Measurements from ENCODE around the gene CRACR2A. TPM values are rescaled to one million over a fixed set of nuclear protein-coding genes. Genes with fewer than 3 reads are reported as not detected.

Gene CRACR2A, protein sequence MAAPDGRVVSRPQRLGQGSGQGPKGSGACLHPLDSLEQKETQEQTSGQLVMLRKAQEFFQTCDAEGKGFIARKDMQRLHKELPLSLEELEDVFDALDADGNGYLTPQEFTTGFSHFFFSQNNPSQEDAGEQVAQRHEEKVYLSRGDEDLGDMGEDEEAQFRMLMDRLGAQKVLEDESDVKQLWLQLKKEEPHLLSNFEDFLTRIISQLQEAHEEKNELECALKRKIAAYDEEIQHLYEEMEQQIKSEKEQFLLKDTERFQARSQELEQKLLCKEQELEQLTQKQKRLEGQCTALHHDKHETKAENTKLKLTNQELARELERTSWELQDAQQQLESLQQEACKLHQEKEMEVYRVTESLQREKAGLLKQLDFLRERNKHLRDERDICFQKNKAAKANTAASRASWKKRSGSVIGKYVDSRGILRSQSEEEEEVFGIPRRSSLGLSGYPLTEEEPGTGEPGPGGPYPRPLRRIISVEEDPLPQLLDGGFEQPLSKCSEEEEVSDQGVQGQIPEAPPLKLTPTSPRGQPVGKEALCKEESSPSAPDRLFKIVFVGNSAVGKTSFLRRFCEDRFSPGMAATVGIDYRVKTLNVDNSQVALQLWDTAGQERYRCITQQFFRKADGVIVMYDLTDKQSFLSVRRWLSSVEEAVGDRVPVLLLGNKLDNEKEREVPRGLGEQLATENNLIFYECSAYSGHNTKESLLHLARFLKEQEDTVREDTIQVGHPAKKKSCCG
- total RNA-seq (42.9 TPM), polyA plus RNA-seq (10 to 100 TPM in 3 of 4 donors, 1 to 10 TPM in 1; 8.2 to 13.7 (median 11.3) TPM)

DNA sequence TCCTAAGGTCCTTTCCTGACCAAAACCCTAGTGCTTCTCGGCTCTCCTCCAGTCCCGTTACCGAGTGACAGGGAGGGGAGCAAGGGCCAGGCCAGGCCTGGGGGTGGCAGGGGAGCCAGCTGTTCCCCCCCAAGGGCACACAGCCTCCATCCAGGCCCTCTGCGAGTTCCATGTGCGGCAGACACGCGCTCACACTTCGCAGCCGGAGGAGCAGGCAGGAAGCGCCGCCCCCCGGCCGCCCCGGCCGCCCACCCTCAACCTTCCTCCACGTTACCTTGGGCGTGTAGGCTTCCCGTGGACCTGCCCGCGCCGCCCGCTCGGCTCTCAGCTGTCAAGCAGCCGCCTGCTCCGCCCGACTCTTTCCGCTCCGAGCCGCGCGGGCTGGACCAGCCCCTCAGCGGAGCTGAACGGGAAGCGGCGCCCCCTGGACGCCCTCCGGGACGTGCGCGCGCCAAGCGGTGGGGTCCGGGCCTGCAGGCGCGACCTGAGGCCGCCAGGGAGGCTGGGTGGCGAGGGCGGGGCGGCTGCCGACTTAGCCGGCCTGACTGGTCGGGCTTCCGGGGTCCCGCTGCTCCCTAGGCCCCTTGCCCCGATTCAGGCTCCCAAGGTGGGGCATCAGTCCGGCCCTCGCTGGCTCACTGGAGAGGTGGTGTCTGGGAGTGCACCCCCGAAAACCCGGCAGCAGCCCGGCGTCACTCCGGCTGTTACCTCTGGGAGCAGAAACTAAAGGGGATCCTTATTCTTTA is at the start of gene CRACR2A:
Gene CRACR2A (minus strand): TSS at position 369 of the 746 bp plus-strand sequence. CDS start 56,110 bp downstream, outside the sequence.
- ATAC-seq (ENCODE audit: low read depth in 2 of 2) (peak; percentile 83 to 84), DNase-seq (peak; percentile 77 to 92 (median 83))
- no peaks in the 10 kb centered on the region for H3K36me3 ChIP-seq (ENCODE audit: control insufficient read depth, insufficient read depth, low read length)
- no peaks in the 10 kb centered on the region for H3K9me3 ChIP-seq (ENCODE audit: control insufficient read depth in 2 of 2, low read length in 2 of 2)
- H3K4me3 Mint-ChIP-seq = peak within 1 kb of the TSS; percentile 87 to 95 (median 90)
- H3K4me1 ChIP-seq (ENCODE audit: control insufficient read depth, insufficient read depth, low read length, poor library complexity, severe bottlenecking) = peaks cover 51% of the 10 kb centered on the region
- no peaks in the 10 kb centered on the region for H3K9me3 Mint-ChIP-seq
- H3K36me3 Mint-ChIP-seq = peaks cover 6% of the 10 kb centered on the region
- H3K4me3 ChIP-seq (ENCODE audit: low read depth, low read length) = peak within 1 kb of the TSS; percentile 91
- no peaks in the 10 kb centered on the region for H3K27me3 Mint-ChIP-seq
- H3K27ac Mint-ChIP-seq = peak within 1 kb of the TSS; percentile 94 to 100 (median 98)
- H3K27me3 ChIP-seq (ENCODE audit: control insufficient read depth, insufficient read depth, low read length) = no peaks in the 10 kb centered on the region
- peak within 1 kb of the TSS; percentile 93 for H3K27ac ChIP-seq (ENCODE audit: insufficient read depth, low read length, poor library complexity, severe bottlenecking)
- H3K4me1 Mint-ChIP-seq = peaks cover 26 to 62% (median 50%) of the 10 kb centered on the region in 4 donors

DNA sequence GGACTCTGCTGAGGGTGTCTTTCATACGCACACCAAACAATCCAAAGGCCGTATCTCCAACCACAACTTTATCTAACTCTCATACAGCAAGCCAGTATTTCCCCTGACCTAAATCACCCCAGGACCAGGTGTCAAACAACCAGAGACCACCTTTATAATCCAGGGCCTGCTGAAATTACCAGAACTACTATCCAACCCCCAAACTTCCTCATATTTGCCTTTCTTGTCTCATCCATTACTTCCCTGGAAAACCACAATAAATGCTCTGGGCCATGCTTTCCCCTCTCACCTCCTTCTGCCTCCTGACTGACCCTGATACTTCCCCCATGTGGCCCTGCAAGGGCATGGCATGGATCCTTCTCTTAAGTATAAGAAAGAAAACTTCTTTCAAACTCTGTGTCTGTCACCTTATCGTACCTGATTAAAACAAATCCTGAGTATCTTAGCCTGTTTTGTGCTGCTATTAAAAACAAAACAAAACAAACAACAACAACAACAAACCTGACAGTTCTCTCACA is 44.7 kb upstream of the CRACR2A start:
- no peak overlapping the region for H3K4me3 ChIP-seq (ENCODE audit: low read depth, low read length)
- H3K36me3 ChIP-seq (ENCODE audit: control insufficient read depth, insufficient read depth, low read length) = no peaks in the 10 kb centered on the region
- H3K9me3 Mint-ChIP-seq = peaks cover 0 to 3% (median 0%) of the 10 kb centered on the region in 7 donors
- no peak for ATAC-seq (ENCODE audit: low read depth in 2 of 2)
- H3K27me3 Mint-ChIP-seq = no peaks in the 10 kb centered on the region
- no peaks in the 10 kb centered on the region for H3K4me1 ChIP-seq (ENCODE audit: control insufficient read depth, insufficient read depth, low read length, poor library complexity, severe bottlenecking)
- no peaks in the 10 kb centered on the region for H3K27me3 ChIP-seq (ENCODE audit: control insufficient read depth, insufficient read depth, low read length)
- H3K4me3 Mint-ChIP-seq = no peak overlapping the region
- H3K27ac ChIP-seq (ENCODE audit: insufficient read depth, low read length, poor library complexity, severe bottlenecking) = no peak overlapping the region
- no peaks in the 10 kb centered on the region for H3K4me1 Mint-ChIP-seq
- no peak for DNase-seq
- H3K36me3 Mint-ChIP-seq = peaks cover 19% of the 10 kb centered on the region
- H3K9me3 ChIP-seq (ENCODE audit: control insufficient read depth in 2 of 2, low read length in 2 of 2) = no peaks in the 10 kb centered on the region
- H3K27ac Mint-ChIP-seq = no peak overlapping the region

DNA sequence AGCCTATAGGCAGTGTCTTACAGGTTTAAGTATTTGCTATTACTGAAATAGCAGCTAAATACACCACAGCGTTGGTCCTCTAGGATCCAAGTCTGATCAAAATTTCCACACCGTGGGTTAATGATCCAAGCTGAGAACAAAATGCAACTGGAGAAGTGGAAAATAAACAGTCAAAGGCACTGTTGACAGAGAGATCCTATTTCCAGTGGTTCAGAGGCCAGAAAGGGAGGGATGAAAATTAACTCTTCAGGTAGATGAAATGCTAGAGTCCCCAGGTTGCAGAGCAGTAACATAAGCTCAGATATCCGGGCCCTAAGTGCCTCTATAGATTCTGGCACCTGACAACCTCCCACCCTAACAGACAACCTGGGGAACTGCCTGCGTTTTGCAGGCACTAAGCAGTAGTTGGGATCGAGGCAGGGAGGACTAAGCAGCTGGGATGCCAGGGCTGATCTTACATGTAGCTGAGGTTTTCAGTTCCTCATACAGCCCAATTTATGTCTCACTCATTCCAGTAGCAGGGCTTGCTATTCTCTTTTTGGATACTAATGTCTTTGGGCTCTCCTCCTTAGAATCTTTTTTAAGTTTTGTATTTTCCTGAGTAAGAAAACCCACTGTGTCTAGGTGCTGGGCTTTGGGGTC is 42.7 kb upstream of the CRACR2A start:
- ATAC-seq (ENCODE audit: low read depth in 2 of 2) = no peak
- H3K36me3 Mint-ChIP-seq = peaks cover 21% of the 10 kb centered on the region

DNA sequence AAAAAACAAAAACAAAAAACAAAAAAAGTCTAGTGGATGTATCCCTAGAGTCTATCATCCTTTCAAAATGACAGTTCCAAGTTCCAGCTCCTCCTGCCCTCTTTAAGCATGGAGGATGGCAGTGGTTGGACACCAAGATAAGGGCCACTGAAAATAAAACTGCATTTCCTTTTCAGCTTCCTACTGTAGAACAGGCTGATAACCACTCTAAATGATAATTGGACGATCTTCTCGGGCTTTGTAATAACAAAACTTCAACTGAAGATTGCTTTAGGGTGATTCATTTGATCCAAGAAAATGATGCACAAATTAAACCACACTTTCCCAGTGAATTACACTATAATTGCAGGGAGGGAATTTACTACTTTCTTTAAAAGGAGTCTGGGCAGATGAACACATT is 42.2 kb upstream of the CRACR2A start:
- Histone ChIP-seq H3K9me3 (ENCODE audit: control insufficient read depth in 2 of 2, low read length in 2 of 2) (no peaks in the 10 kb centered on the region), H3K27ac (ENCODE audit: insufficient read depth, low read length, poor library complexity, severe bottlenecking) (no peak overlapping the region), H3K4me1 (ENCODE audit: control insufficient read depth, insufficient read depth, low read length, poor library complexity, severe bottlenecking) (no peaks in the 10 kb centered on the region), H3K27me3 (ENCODE audit: control insufficient read depth, insufficient read depth, low read length) (no peaks in the 10 kb centered on the region), H3K4me3 (ENCODE audit: low read depth, low read length) (no peak overlapping the region), H3K36me3 (ENCODE audit: control insufficient read depth, insufficient read depth, low read length) (no peaks in the 10 kb centered on the region)
- no peaks in the 10 kb centered on the region for H3K27me3 Mint-ChIP-seq
- H3K4me1 Mint-ChIP-seq = no peaks in the 10 kb centered on the region
- ATAC-seq (ENCODE audit: low read depth in 2 of 2) = no peak
- H3K27ac Mint-ChIP-seq = no peak overlapping the region
- peaks cover 21% of the 10 kb centered on the region for H3K36me3 Mint-ChIP-seq
- DNase-seq = no peak
- H3K4me3 Mint-ChIP-seq = no peak overlapping the region
- H3K9me3 Mint-ChIP-seq = peaks cover 0 to 3% (median 0%) of the 10 kb centered on the region in 7 donors

More for the DNA sequence above, 42.7 kb upstream of the CRACR2A start:
- H3K27me3 Mint-ChIP-seq = no peaks in the 10 kb centered on the region
- H3K27ac Mint-ChIP-seq = no peak overlapping the region
- no peaks in the 10 kb centered on the region for H3K4me1 Mint-ChIP-seq
- no peaks in the 10 kb centered on the region for H3K9me3 ChIP-seq (ENCODE audit: control insufficient read depth in 2 of 2, low read length in 2 of 2)
- no peak for DNase-seq
- H3K4me3 Mint-ChIP-seq = no peak overlapping the region
- no peaks in the 10 kb centered on the region for H3K36me3 ChIP-seq (ENCODE audit: control insufficient read depth, insufficient read depth, low read length)
- no peak overlapping the region for H3K27ac ChIP-seq (ENCODE audit: insufficient read depth, low read length, poor library complexity, severe bottlenecking)
- H3K27me3 ChIP-seq (ENCODE audit: control insufficient read depth, insufficient read depth, low read length) = no peaks in the 10 kb centered on the region
- no peak overlapping the region for H3K4me3 ChIP-seq (ENCODE audit: low read depth, low read length)
- peaks cover 0 to 3% (median 0%) of the 10 kb centered on the region in 7 donors for H3K9me3 Mint-ChIP-seq
- H3K4me1 ChIP-seq (ENCODE audit: control insufficient read depth, insufficient read depth, low read length, poor library complexity, severe bottlenecking) = no peaks in the 10 kb centered on the region

DNA sequence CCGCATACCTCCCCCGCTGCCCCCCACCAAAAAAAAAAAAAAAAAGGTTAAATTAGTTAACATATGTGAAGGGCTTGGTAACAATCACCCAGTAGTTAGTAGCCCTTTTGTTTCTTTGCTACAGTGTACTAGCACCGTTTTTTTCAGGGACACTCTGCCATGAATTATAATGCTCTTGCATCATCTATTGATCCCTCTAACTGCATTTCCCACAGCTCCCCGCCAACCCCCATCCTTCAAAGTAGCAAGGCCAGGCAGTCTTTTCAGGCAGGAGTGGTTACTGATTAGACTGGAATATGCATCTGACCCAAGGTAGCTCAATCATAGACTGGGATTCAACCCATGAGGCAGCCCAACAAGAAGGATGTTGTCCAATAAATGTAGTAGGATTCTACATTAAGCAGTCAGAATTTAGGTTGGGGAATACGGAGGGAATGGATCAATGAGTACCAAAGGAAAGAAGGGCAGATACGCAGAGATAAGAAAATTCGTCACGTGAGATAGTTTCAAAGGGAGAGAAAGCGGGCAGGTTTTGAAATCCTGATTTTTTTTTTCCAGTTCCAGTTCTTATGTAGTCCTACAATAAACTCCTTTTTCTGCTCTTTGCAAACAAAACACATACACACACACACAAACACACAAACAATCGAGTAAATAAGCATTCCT is 39.8 kb upstream of the CRACR2A start:
- peaks cover 20% of the 10 kb centered on the region for H3K36me3 Mint-ChIP-seq
- ATAC-seq (ENCODE audit: low read depth in 2 of 2) = no peak

DNA sequence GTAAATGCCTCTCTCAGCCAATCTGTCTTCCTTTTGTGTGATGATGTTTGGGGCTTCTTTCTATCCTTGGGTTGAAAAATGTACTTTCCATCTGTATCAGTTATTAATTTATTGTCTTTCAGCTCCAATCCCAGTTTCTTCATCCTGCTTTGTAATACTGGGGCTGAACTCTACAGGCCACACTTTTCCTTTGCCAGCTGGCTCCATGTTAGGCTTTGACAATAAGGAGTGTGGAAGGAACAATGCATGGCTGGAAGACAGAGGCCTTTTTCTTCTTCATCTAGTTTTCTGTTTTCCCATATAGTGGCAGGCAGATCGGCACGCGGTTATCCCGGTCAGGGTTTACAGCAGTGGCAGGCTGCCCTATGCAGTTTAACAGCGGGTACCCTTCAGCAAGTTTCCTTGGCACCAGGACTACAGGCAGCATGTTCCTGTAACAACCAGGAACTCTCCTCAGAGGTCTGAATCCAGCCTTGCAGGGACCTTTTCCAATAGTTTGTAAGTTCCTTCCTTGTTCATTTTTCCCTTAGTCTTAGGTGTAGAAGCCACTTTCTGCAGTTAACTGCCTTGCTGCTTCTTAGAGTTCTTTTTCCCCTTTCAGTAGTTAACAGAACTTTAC is 38.5 kb upstream of the CRACR2A start:
- H3K27ac ChIP-seq (ENCODE audit: insufficient read depth, low read length, poor library complexity, severe bottlenecking) = no peak overlapping the region
- peaks cover 0 to 8% (median 2%) of the 10 kb centered on the region in 7 donors for H3K9me3 Mint-ChIP-seq
- H3K27ac Mint-ChIP-seq = no peak overlapping the region
- peaks cover 6% of the 10 kb centered on the region for H3K27me3 Mint-ChIP-seq
- no peak for DNase-seq
- ATAC-seq (ENCODE audit: low read depth in 2 of 2) = no peak
- H3K36me3 ChIP-seq (ENCODE audit: control insufficient read depth, insufficient read depth, low read length) = no peaks in the 10 kb centered on the region
- H3K4me1 ChIP-seq (ENCODE audit: control insufficient read depth, insufficient read depth, low read length, poor library complexity, severe bottlenecking) = no peaks in the 10 kb centered on the region
- H3K4me1 Mint-ChIP-seq = no peaks in the 10 kb centered on the region
- peaks cover 0 to 3% of the 10 kb centered on the region in 2 experiments for H3K9me3 ChIP-seq (ENCODE audit: control insufficient read depth in 2 of 2, low read length in 2 of 2)
- H3K36me3 Mint-ChIP-seq = peaks cover 26% of the 10 kb centered on the region
- no peaks in the 10 kb centered on the region for H3K27me3 ChIP-seq (ENCODE audit: control insufficient read depth, insufficient read depth, low read length)
- H3K4me3 Mint-ChIP-seq = no peak overlapping the region
- H3K4me3 ChIP-seq (ENCODE audit: low read depth, low read length) = no peak overlapping the region

More for the DNA sequence above, 39.8 kb upstream of the CRACR2A start:
- peaks cover 0 to 4% (median 2%) of the 10 kb centered on the region in 7 donors for H3K9me3 Mint-ChIP-seq
- Histone ChIP-seq H3K4me1 (ENCODE audit: control insufficient read depth, insufficient read depth, low read length, poor library complexity, severe bottlenecking) (no peaks in the 10 kb centered on the region), H3K9me3 (ENCODE audit: control insufficient read depth in 2 of 2, low read length in 2 of 2) (peaks cover 0 to 3% of the 10 kb centered on the region in 2 experiments), H3K36me3 (ENCODE audit: control insufficient read depth, insufficient read depth, low read length) (no peaks in the 10 kb centered on the region), H3K27me3 (ENCODE audit: control insufficient read depth, insufficient read depth, low read length) (no peaks in the 10 kb centered on the region), H3K4me3 (ENCODE audit: low read depth, low read length) (no peak overlapping the region), H3K27ac (ENCODE audit: insufficient read depth, low read length, poor library complexity, severe bottlenecking) (no peak overlapping the region)
- H3K4me3 Mint-ChIP-seq = no peak overlapping the region
- no peak for DNase-seq
- H3K27me3 Mint-ChIP-seq = no peaks in the 10 kb centered on the region
- H3K27ac Mint-ChIP-seq = no peak overlapping the region
- H3K4me1 Mint-ChIP-seq = no peaks in the 10 kb centered on the region

Data from CD4-positive, CD25-positive, alpha-beta regulatory T cell (primary cell).